ENCODE data around the gene NTM. TPM values are rescaled to one million over a fixed set of nuclear protein-coding genes. Genes with fewer than 3 reads are reported as not detected.

Gene NTM
- polyA plus RNA-seq, 1 donor from 2014 or later: 39.4 TPM

DNA sequence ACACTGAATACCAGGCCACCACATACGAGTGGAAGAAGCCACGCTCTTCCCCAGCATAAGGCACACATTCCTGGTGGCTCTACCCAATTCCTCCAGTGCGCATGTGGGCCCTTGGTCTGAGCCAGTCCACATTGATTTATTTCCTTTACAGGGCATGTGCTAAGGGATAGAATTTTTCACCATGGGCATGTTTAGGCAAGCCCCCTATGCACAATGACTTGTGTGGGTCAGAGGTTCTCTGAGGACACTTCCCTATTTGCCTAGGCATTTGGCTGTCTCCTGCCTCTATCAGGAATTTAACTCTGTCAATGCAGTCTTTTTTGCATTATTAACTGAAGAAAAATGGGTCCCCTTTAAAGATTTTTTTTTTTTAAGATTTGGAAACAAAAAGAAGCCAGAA, 718.1 kb downstream of the NTM start:
- Histone ChIP-seq H4K20me1 (ENCODE audit: insufficient read depth) (no peaks in the 10 kb centered on the region), H3K9me3 (ENCODE audit: low read length) (no peaks in the 10 kb centered on the region), H3K4me3 (ENCODE audit: low read length) (no peak overlapping the region), H3K4me2 (ENCODE audit: low read length) (no peak overlapping the region), H3K9ac (ENCODE audit: low read length) (no peak overlapping the region), H3F3A (ENCODE audit: insufficient read depth, low read length, poor library complexity, severe bottlenecking) (no peaks in the 10 kb centered on the region), H2AFZ (ENCODE audit: low read depth, low read length) (no peak overlapping the region), H3K36me3 (ENCODE audit: insufficient read depth, low read length) (no peaks in the 10 kb centered on the region), H3K27me3 (ENCODE audit: insufficient read depth, low read depth, low read length) (no peaks in the 10 kb centered on the region), H3K79me2 (replicated peaks; ENCODE audit: insufficient read depth, low read length) (no peaks in the 10 kb centered on the region), H3K27ac (ENCODE audit: low read length) (no peak overlapping the region), H3K9me2 (ENCODE audit: insufficient read depth, low read length) (no peaks in the 10 kb centered on the region)
- no peak for TF ChIP-seq POLR2AphosphoS5 (IDR thresholded peaks at IDR 0.05)

DNA sequence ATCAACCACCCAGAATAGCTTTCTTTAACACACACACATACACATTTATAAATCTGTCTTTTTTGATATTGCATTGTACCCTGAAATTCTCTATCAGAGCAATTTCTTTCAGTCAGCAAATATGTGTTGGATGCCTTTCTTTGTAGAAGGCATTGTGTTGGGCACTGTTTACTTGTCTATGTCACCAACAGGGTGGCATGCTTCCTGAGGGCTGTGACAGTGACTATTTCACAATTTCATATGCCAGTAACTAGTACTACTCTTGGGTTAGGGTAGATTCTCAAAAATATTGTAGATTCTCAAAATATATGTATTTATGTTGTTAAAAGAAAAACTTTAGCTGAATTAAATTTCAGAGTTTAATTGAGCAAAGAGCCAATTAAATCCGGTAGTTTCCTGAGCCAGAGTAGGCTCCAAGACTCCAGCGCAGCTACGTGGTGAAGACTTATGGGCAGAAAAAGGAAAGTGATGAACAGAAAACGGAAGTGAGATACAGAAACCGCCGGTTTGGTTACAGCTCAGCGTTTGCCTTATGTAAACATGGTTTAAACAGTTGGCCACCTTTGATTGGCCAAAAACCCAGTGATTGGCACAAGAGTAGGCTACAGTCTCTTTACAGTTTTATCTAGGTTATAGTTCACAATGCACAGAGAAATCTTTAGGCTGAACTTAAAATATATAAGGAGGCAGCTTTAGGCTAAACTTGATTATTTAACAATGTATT, 723.3 kb downstream of the NTM start:
- no peak overlapping the region for H2AFZ ChIP-seq (ENCODE audit: low read depth, low read length)
- no peak overlapping the region for H3K4me2 ChIP-seq (ENCODE audit: low read length)
- no peaks in the 10 kb centered on the region for H3K27me3 ChIP-seq (ENCODE audit: insufficient read depth, low read depth, low read length)
- H3K79me2 ChIP-seq (replicated peaks; ENCODE audit: insufficient read depth, low read length): no peaks in the 10 kb centered on the region
- H3K9ac ChIP-seq (ENCODE audit: low read length): no peak overlapping the region
- H3K9me2 ChIP-seq (ENCODE audit: insufficient read depth, low read length): no peaks in the 10 kb centered on the region
- no peaks in the 10 kb centered on the region for H4K20me1 ChIP-seq (ENCODE audit: insufficient read depth)
- H3F3A ChIP-seq (ENCODE audit: insufficient read depth, low read length, poor library complexity, severe bottlenecking): no peaks in the 10 kb centered on the region
- H3K27ac ChIP-seq (ENCODE audit: low read length): no peak overlapping the region
- no peaks in the 10 kb centered on the region for H3K9me3 ChIP-seq (ENCODE audit: low read length)
- H3K36me3 ChIP-seq (ENCODE audit: insufficient read depth, low read length): no peaks in the 10 kb centered on the region
- H3K4me3 ChIP-seq (ENCODE audit: low read length): no peak overlapping the region
- TF ChIP-seq, protein P1, sequence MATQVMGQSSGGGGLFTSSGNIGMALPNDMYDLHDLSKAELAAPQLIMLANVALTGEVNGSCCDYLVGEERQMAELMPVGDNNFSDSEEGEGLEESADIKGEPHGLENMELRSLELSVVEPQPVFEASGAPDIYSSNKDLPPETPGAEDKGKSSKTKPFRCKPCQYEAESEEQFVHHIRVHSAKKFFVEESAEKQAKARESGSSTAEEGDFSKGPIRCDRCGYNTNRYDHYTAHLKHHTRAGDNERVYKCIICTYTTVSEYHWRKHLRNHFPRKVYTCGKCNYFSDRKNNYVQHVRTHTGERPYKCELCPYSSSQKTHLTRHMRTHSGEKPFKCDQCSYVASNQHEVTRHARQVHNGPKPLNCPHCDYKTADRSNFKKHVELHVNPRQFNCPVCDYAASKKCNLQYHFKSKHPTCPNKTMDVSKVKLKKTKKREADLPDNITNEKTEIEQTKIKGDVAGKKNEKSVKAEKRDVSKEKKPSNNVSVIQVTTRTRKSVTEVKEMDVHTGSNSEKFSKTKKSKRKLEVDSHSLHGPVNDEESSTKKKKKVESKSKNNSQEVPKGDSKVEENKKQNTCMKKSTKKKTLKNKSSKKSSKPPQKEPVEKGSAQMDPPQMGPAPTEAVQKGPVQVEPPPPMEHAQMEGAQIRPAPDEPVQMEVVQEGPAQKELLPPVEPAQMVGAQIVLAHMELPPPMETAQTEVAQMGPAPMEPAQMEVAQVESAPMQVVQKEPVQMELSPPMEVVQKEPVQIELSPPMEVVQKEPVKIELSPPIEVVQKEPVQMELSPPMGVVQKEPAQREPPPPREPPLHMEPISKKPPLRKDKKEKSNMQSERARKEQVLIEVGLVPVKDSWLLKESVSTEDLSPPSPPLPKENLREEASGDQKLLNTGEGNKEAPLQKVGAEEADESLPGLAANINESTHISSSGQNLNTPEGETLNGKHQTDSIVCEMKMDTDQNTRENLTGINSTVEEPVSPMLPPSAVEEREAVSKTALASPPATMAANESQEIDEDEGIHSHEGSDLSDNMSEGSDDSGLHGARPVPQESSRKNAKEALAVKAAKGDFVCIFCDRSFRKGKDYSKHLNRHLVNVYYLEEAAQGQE (IDR thresholded peaks at IDR 0.05; ENCODE audit: borderline replicate concordance): no peak
- TF ChIP-seq POLR2AphosphoS5 (IDR thresholded peaks at IDR 0.05) (no peak), RAD21 (conservative IDR thresholded peaks at IDR 0.05) (no peak), TAF1 (IDR thresholded peaks at IDR 0.05; ENCODE audit: low read depth) (no peak), EZH2 (IDR thresholded peaks at IDR 0.05; ENCODE audit: borderline replicate concordance, insufficient read depth, low read length, poor library complexity, severe bottlenecking) (no peak), MXI1 (conservative IDR thresholded peaks at IDR 0.05; ENCODE audit: poor library complexity, severe bottlenecking) (no peak), EP300 (conservative IDR thresholded peaks at IDR 0.05; ENCODE audit: poor library complexity, severe bottlenecking) (no peak), SMC3 (conservative IDR thresholded peaks at IDR 0.05; ENCODE audit: poor library complexity) (no peak)
- TF ChIP-seq, protein P2, sequence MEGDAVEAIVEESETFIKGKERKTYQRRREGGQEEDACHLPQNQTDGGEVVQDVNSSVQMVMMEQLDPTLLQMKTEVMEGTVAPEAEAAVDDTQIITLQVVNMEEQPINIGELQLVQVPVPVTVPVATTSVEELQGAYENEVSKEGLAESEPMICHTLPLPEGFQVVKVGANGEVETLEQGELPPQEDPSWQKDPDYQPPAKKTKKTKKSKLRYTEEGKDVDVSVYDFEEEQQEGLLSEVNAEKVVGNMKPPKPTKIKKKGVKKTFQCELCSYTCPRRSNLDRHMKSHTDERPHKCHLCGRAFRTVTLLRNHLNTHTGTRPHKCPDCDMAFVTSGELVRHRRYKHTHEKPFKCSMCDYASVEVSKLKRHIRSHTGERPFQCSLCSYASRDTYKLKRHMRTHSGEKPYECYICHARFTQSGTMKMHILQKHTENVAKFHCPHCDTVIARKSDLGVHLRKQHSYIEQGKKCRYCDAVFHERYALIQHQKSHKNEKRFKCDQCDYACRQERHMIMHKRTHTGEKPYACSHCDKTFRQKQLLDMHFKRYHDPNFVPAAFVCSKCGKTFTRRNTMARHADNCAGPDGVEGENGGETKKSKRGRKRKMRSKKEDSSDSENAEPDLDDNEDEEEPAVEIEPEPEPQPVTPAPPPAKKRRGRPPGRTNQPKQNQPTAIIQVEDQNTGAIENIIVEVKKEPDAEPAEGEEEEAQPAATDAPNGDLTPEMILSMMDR (IDR thresholded peaks at IDR 0.05; ENCODE audit: poor library complexity, severe bottlenecking): no peak

Measured in neural cell (in vitro differentiated cells).